ENCODE data around the gene RASA1.

GRCh38 chr5:87327998-87328397 is 60.3 kb downstream of the RASA1 start:
- TF ChIP-seq, protein P1, sequence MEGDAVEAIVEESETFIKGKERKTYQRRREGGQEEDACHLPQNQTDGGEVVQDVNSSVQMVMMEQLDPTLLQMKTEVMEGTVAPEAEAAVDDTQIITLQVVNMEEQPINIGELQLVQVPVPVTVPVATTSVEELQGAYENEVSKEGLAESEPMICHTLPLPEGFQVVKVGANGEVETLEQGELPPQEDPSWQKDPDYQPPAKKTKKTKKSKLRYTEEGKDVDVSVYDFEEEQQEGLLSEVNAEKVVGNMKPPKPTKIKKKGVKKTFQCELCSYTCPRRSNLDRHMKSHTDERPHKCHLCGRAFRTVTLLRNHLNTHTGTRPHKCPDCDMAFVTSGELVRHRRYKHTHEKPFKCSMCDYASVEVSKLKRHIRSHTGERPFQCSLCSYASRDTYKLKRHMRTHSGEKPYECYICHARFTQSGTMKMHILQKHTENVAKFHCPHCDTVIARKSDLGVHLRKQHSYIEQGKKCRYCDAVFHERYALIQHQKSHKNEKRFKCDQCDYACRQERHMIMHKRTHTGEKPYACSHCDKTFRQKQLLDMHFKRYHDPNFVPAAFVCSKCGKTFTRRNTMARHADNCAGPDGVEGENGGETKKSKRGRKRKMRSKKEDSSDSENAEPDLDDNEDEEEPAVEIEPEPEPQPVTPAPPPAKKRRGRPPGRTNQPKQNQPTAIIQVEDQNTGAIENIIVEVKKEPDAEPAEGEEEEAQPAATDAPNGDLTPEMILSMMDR (IDR thresholded peaks at IDR 0.05 in 8 of 11, conservative IDR thresholded peaks at IDR 0.05 in 3 of 11): no peak
- TF ChIP-seq POLR2A (IDR thresholded peaks at IDR 0.05): no peak

Measured in spleen (tissue), 7 donors.